T-helper 17 cell (primary cell): ENCODE data around the gene HM13. TPM values are rescaled to one million over a fixed set of nuclear protein-coding genes. Genes with fewer than 3 reads are reported as not detected.

Experiments
- ATAC-seq: fragments of 150-1000 bp; cut with Tn5 transposase; 2 replicates; pipeline ENCODE4 v1.10.0; 2021; ENCODE audit warnings: mild to moderate bottlenecking, moderate library complexity
- DNase-seq, 3 donors: peaks; one replicate each; pipeline versions ENCODE4 v3.0.0 to v3.0.0-alpha.2; 2020 to 2021
- H3K9me3 ChIP-seq: one replicate; pipeline ENCODE4 v1.7.0; 2013; ENCODE audit warnings: low read length, mild to moderate bottlenecking; ENCODE audit not compliant: control insufficient read depth, poor library complexity, severe bottlenecking
- H3K27ac Mint-ChIP-seq: one replicate; pipeline ENCODE4 v1.8.0; 2022; ENCODE audit warnings: mild to moderate bottlenecking, moderate library complexity, mixed read lengths
- H3K27me3 Mint-ChIP-seq: one replicate; pipeline ENCODE4 v1.8.0; 2022; ENCODE audit warnings: mixed read lengths
- H3K36me3 Mint-ChIP-seq: one replicate; pipeline ENCODE4 v1.8.0; 2022; ENCODE audit warnings: low read depth, mixed read lengths
- H3K4me1 Mint-ChIP-seq: one replicate; pipeline ENCODE4 v1.8.0; 2022; ENCODE audit warnings: mild to moderate bottlenecking, mixed read lengths
- H3K4me3 Mint-ChIP-seq: one replicate; pipeline ENCODE4 v1.8.0; 2022; ENCODE audit warnings: mild to moderate bottlenecking, moderate library complexity, mixed read lengths
- total RNA-seq, 4 donors: library from RNA in 2 of 4; stranded (reverse) in 2 of 4; gene quantifications; one replicate each; pipeline ENCODE4 v1.2.3 and lab custom pipeline; 2022 to 2026

Gene HM13
- total RNA-seq, 2 donors from 2014 or later, result 154 to 177 TPM

DNA sequence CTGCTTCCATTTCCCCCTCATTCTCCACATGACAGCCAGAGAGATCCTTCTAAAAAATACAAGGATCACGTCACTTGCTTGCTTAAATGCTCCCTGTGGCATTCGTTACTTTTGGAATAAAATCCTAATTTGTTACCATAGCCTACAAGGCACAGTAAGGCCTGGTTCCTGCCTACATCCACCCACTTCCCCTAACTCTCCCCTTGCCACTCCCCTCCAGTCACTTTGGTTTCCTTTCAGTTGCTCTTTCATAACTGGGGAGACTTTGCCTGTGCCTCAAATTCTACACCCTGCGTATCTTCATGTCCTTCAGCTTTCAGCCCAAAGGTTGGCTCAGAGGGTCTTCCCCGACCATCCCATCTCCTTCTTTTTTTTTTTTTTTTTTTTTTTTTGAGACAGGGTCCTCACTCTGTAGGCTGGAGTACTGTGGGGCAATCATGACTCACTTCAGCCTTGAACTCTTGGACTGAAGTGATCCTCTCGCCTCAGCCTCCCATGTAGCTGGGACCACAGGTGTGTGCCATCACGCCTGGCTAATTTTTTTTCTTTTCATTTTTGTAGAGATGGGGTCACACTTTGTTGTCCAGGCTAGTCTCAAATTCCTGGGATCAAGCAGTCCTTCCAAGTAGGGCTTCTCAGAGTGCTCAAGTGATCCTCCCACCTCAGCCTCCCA, 103.3 kb downstream of the HM13 start:
- peaks cover 6% of the 10 kb centered on the region for H3K4me1 Mint-ChIP-seq
- DNase-seq (no peak), ATAC-seq (no peak)
- H3K9me3 ChIP-seq, result no peaks in the 10 kb centered on the region
- no peak overlapping the region for H3K27ac Mint-ChIP-seq
- peaks cover 2% of the 10 kb centered on the region for H3K36me3 Mint-ChIP-seq
- no peak overlapping the region for H3K4me3 Mint-ChIP-seq
- peaks cover 9% of the 10 kb centered on the region for H3K27me3 Mint-ChIP-seq

Other genes starting within 250 kb of the HM13 start
- not detected for gene DEFB116, start 205.9 kb upstream of the HM13 start, total RNA-seq
- not detected for gene DEFB118, start 145.8 kb upstream of the HM13 start, total RNA-seq
- gene DEFB119, start 123.9 kb upstream of the HM13 start, total RNA-seq, result not detected
- not detected for gene DEFB121, start 108.2 kb upstream of the HM13 start, total RNA-seq
- not detected for gene DEFB123, start 73.8 kb upstream of the HM13 start, total RNA-seq
- gene DEFB124, start 39.3 kb upstream of the HM13 start, total RNA-seq, result not detected
- gene REM1, start 39.2 kb upstream of the HM13 start, total RNA-seq, result not detected
- 1 to 10 TPM; 3.5 to 6.8 TPM for gene ID1, start 90.8 kb downstream of the HM13 start, total RNA-seq
- not detected for gene COX4I2, start 123.5 kb downstream of the HM13 start, total RNA-seq
- gene BCL2L1, start 208.4 kb downstream of the HM13 start, total RNA-seq, result 10 to 100 TPM; 35.6 to 59.1 TPM
- 1 to 10 TPM in 1 of 2 donors, under 1 TPM in 1; 0.57 to 2.0 TPM for gene TPX2, start 224.8 kb downstream of the HM13 start, total RNA-seq